AG10803 (cell line): ENCODE measurements around the gene PLCB4.

Source experiments
- DNase-seq: peaks from one replicate; pipeline ENCODE4 v3.0.0; 2010; ENCODE audit warnings: low read depth
- H3K4me3 ChIP-seq: 2 replicates; pipeline ENCODE4 v1.5.1; 2011; ENCODE audit warnings: mild to moderate bottlenecking, low read length, control low read depth
- TF ChIP-seq, protein P1 (sequence below): conservative IDR thresholded peaks from 2 replicates; pipeline ENCODE4 v1.5.1; 2011; ENCODE audit warnings: mild to moderate bottlenecking, low read length, control low read depth, inconsistent platforms

Gene PLCB4

GRCh38 chr20:9165261-9165660 lies 96.4 kb downstream of the PLCB4 start:
- DNase-seq = no peak
- H3K4me3 ChIP-seq = no peak overlapping the region
- TF ChIP-seq, protein P1, sequence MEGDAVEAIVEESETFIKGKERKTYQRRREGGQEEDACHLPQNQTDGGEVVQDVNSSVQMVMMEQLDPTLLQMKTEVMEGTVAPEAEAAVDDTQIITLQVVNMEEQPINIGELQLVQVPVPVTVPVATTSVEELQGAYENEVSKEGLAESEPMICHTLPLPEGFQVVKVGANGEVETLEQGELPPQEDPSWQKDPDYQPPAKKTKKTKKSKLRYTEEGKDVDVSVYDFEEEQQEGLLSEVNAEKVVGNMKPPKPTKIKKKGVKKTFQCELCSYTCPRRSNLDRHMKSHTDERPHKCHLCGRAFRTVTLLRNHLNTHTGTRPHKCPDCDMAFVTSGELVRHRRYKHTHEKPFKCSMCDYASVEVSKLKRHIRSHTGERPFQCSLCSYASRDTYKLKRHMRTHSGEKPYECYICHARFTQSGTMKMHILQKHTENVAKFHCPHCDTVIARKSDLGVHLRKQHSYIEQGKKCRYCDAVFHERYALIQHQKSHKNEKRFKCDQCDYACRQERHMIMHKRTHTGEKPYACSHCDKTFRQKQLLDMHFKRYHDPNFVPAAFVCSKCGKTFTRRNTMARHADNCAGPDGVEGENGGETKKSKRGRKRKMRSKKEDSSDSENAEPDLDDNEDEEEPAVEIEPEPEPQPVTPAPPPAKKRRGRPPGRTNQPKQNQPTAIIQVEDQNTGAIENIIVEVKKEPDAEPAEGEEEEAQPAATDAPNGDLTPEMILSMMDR = no peak

- TF ChIP-seq, protein P1 = no peak
- H3K4me3 ChIP-seq = no peak overlapping the region
- DNase-seq = no peak
Observed at GRCh38 chr20:9166153-9166780, 97.4 kb downstream of the PLCB4 start.

- DNase-seq = no peak
- TF ChIP-seq, protein P1 = no peak
- H3K4me3 ChIP-seq = no peak overlapping the region
Observed at GRCh38 chr20:9169409-9169808, 100.5 kb downstream of the PLCB4 start.

DNA sequence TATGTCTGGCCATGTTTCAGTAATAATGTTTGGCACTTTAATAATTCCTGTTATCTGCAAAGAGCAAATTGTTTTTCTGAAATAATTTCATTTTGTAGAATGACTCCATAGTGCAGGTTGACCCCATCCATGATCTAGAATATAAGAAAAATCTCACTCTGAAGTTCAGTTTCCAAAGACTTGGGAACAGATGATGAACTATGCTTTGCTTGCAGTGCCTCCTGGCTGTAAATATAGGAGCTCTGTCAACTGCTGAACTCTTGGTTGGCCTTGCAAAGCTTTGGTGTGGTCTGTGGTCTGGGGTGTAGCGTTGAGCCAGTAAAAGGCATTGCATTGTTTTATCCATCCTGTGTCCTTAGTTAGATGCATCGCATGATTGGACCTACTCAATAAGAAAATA lies 104.0 kb downstream of the PLCB4 start:
- H3K4me3 ChIP-seq = no peak overlapping the region
- DNase-seq = peak; percentile 72
- TF ChIP-seq, protein P1 = peak; percentile 44

DNA sequence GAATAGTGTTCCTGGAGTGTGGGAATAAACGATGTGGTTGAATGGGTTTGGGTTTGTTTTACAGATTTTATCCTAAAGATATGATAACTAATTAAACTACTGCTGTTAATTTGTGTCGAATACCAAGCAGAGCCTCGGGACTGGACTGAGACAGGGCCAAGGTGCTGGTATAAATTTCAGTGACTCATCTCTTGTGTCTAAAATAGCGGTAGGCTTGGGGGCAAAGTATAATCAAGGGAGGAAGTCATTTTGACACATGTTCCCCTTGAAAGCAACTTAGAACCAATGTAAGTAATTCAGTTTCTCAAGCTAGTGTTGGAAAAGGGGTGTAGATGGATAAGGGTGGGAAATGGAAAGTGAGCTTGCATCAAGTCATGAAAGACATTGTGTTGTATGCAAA lies 108.4 kb downstream of the PLCB4 start:
- TF ChIP-seq, protein P1 = no peak
- H3K4me3 ChIP-seq = no peak overlapping the region
- DNase-seq = no peak

DNA sequence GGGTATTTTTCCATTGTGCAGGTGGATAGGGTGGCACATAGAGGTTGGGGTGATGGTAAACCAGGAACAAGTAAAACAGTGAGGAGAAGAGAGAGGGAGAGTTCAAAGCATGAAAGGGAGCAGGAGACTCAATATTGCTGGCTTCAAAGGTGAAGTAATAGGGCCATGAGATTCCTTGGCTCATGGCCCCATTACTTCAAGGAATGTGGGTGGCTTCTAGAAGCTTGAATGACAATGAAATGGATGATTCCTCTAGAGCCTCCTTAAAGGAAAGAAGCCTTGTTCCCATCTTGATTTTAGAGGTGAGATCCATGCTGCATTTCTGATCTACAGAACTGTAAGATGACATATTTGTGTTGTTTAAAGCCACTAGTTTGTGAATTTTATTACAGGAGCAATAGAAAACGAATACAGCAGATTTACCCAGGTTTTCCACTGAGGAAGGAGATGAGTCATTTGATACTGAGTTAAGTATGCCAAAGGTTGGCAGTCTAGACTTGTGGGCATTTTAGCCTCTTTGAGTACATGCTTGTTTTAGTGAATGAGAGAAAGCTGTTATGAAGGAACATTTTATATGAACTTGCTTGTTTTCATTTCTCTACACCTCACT lies 110.4 kb downstream of the PLCB4 start:
- TF ChIP-seq, protein P1 = no peak
- peak; percentile 46 for DNase-seq

DNA sequence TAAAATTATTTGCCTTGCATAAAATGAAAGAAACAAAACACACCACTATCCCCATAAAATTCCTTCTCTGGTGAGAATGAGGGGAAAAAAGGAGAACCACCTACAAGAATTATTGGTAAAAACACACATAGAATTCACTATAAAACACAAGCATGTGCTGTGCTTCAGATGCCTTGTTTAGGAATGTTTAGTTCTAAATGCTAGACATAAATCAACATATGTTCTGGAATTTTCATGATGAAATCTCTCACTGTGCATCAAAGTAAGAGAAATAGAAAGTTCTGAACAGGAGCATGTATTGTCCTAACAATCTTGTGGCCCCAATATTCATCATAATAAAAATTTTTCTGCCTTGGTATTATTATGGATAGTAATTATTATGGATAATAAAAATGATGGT lies 111.0 kb downstream of the PLCB4 start:
- DNase-seq = peak; percentile 46
- H3K4me3 ChIP-seq = no peak overlapping the region
- TF ChIP-seq, protein P1 = no peak

More for the DNA sequence above, 110.4 kb downstream of the PLCB4 start:
- H3K4me3 ChIP-seq = no peak overlapping the region
